Measurements from ENCODE around the gene GLIS1. TPM values are rescaled to one million over a fixed set of nuclear protein-coding genes. Genes with fewer than 3 reads are reported as not detected.

GLIS1 gene
- total RNA-seq, 2 experiments from 2014 or later: not detected

- ATAC-seq (ENCODE audit: low read depth) (no peak), DNase-seq (no peak)
- peaks cover 49% of the 10 kb centered on the region for H3K27me3 Mint-ChIP-seq
- POLR2A ChIA-PET: no interaction called here
- no peak overlapping the region for H3K27ac Mint-ChIP-seq
- H3K4me1 Mint-ChIP-seq: no peaks in the 10 kb centered on the region
- H3K36me3 Mint-ChIP-seq: no peaks in the 10 kb centered on the region
- H3K9me3 Mint-ChIP-seq: no peaks in the 10 kb centered on the region
- no peak overlapping the region for H3K4me3 Mint-ChIP-seq
These were observed 5.5 kb downstream of the GLIS1 start for GRCh38 chr1:53733447-53733931.

GRCh38 chr1:53732912-53733317, 6.0 kb downstream of the GLIS1 start:
- DNase-seq (no peak), ATAC-seq (ENCODE audit: low read depth) (no peak)
- H3K9me3 Mint-ChIP-seq: no peaks in the 10 kb centered on the region
- no peak overlapping the region for H3K4me3 Mint-ChIP-seq
- no peaks in the 10 kb centered on the region for H3K36me3 Mint-ChIP-seq
- H3K27ac Mint-ChIP-seq: no peak overlapping the region
- POLR2A ChIA-PET: no interaction called here
- H3K27me3 Mint-ChIP-seq: peaks cover 46% of the 10 kb centered on the region
- H3K4me1 Mint-ChIP-seq: no peaks in the 10 kb centered on the region

GRCh38 chr1:53732409-53732808, 6.6 kb downstream of the GLIS1 start:
- ATAC-seq (ENCODE audit: low read depth): no peak
- no peak for DNase-seq
- Mint-ChIP-seq H3K4me3 (no peak overlapping the region), H3K9me3 (no peaks in the 10 kb centered on the region), H3K4me1 (no peaks in the 10 kb centered on the region), H3K27ac (no peak overlapping the region), H3K36me3 (no peaks in the 10 kb centered on the region), H3K27me3 (peaks cover 44% of the 10 kb centered on the region)
- POLR2A ChIA-PET: no interaction called here

- DNase-seq (no peak), ATAC-seq (ENCODE audit: low read depth) (no peak)
- Mint-ChIP-seq H3K36me3 (no peaks in the 10 kb centered on the region), H3K4me3 (no peak overlapping the region), H3K27ac (no peak overlapping the region), H3K4me1 (no peaks in the 10 kb centered on the region), H3K27me3 (peaks cover 42% of the 10 kb centered on the region), H3K9me3 (no peaks in the 10 kb centered on the region)
- POLR2A ChIA-PET: no interaction called here
These were observed 7.1 kb downstream of the GLIS1 start for GRCh38 chr1:53731779-53732305.

- Mint-ChIP-seq H3K9me3 (no peaks in the 10 kb centered on the region), H3K4me3 (no peak overlapping the region), H3K36me3 (no peaks in the 10 kb centered on the region), H3K4me1 (no peaks in the 10 kb centered on the region), H3K27ac (no peak overlapping the region), H3K27me3 (peaks cover 39% of the 10 kb centered on the region)
- POLR2A ChIA-PET: no interaction called here
- ATAC-seq (ENCODE audit: low read depth) (no peak), DNase-seq (no peak)
These were observed 7.8 kb downstream of the GLIS1 start for GRCh38 chr1:53731043-53731600.

- no peaks in the 10 kb centered on the region for H3K9me3 Mint-ChIP-seq
- H3K27ac Mint-ChIP-seq: no peak overlapping the region
- no peak overlapping the region for H3K4me3 Mint-ChIP-seq
- POLR2A ChIA-PET: no interaction called here
- peaks cover 33% of the 10 kb centered on the region for H3K27me3 Mint-ChIP-seq
- no peaks in the 10 kb centered on the region for H3K36me3 Mint-ChIP-seq
- no peaks in the 10 kb centered on the region for H3K4me1 Mint-ChIP-seq
- ATAC-seq (ENCODE audit: low read depth) (no peak), DNase-seq (no peak)
These were observed 8.6 kb downstream of the GLIS1 start for GRCh38 chr1:53730224-53730865.

- POLR2A ChIA-PET: no interaction called here
- H3K27ac Mint-ChIP-seq: no peak overlapping the region
- DNase-seq (no peak), ATAC-seq (ENCODE audit: low read depth) (no peak)
- H3K4me1 Mint-ChIP-seq: no peaks in the 10 kb centered on the region
- no peaks in the 10 kb centered on the region for H3K9me3 Mint-ChIP-seq
- no peak overlapping the region for H3K4me3 Mint-ChIP-seq
- peaks cover 27% of the 10 kb centered on the region for H3K27me3 Mint-ChIP-seq
- no peaks in the 10 kb centered on the region for H3K36me3 Mint-ChIP-seq
These were observed 9.3 kb downstream of the GLIS1 start for GRCh38 chr1:53729456-53730223.

GRCh38 chr1:53728702-53729455, 10.1 kb downstream of the GLIS1 start:
- H3K4me1 Mint-ChIP-seq: no peaks in the 10 kb centered on the region
- DNase-seq (no peak), ATAC-seq (ENCODE audit: low read depth) (no peak)
- POLR2A ChIA-PET: no interaction called here
- peaks cover 21% of the 10 kb centered on the region for H3K27me3 Mint-ChIP-seq
- H3K4me3 Mint-ChIP-seq: no peak overlapping the region
- H3K36me3 Mint-ChIP-seq: no peaks in the 10 kb centered on the region
- no peaks in the 10 kb centered on the region for H3K9me3 Mint-ChIP-seq
- no peak overlapping the region for H3K27ac Mint-ChIP-seq

GRCh38 chr1:53728196-53728595, 10.8 kb downstream of the GLIS1 start:
- Mint-ChIP-seq H3K4me3 (no peak overlapping the region), H3K27me3 (peaks cover 17% of the 10 kb centered on the region), H3K27ac (no peak overlapping the region), H3K36me3 (no peaks in the 10 kb centered on the region), H3K9me3 (no peaks in the 10 kb centered on the region), H3K4me1 (no peaks in the 10 kb centered on the region)
- no peak for DNase-seq
- POLR2A ChIA-PET: no interaction called here
- ATAC-seq (ENCODE audit: low read depth): no peak

GRCh38 chr1:53727461-53728092, 11.4 kb downstream of the GLIS1 start:
- POLR2A ChIA-PET: no interaction called here
- no peaks in the 10 kb centered on the region for H3K36me3 Mint-ChIP-seq
- no peaks in the 10 kb centered on the region for H3K4me1 Mint-ChIP-seq
- H3K4me3 Mint-ChIP-seq: no peak overlapping the region
- H3K27me3 Mint-ChIP-seq: peaks cover 17% of the 10 kb centered on the region
- no peak overlapping the region for H3K27ac Mint-ChIP-seq
- no peaks in the 10 kb centered on the region for H3K9me3 Mint-ChIP-seq
- ATAC-seq (ENCODE audit: low read depth) (no peak), DNase-seq (no peak)

- no peaks in the 10 kb centered on the region for H3K4me1 Mint-ChIP-seq
- POLR2A ChIA-PET: no interaction called here
- DNase-seq (no peak), ATAC-seq (ENCODE audit: low read depth) (no peak)
- H3K9me3 Mint-ChIP-seq: no peaks in the 10 kb centered on the region
- no peak overlapping the region for H3K27ac Mint-ChIP-seq
- H3K36me3 Mint-ChIP-seq: no peaks in the 10 kb centered on the region
- H3K4me3 Mint-ChIP-seq: no peak overlapping the region
- H3K27me3 Mint-ChIP-seq: peaks cover 17% of the 10 kb centered on the region
These were observed 12.9 kb downstream of the GLIS1 start for GRCh38 chr1:53726009-53726600.

GRCh38 chr1:53725238-53725689, 13.7 kb downstream of the GLIS1 start:
- Mint-ChIP-seq H3K9me3 (no peaks in the 10 kb centered on the region), H3K27ac (no peak overlapping the region), H3K4me3 (no peak overlapping the region), H3K36me3 (no peaks in the 10 kb centered on the region), H3K27me3 (peaks cover 10% of the 10 kb centered on the region), H3K4me1 (no peaks in the 10 kb centered on the region)
- DNase-seq: no peak
- POLR2A ChIA-PET: no interaction called here
- no peak for ATAC-seq (ENCODE audit: low read depth)

GRCh38 chr1:53722025-53722424, 16.9 kb downstream of the GLIS1 start:
- ATAC-seq (ENCODE audit: low read depth) (no peak), DNase-seq (no peak)
- POLR2A ChIA-PET: no interaction called here
- Mint-ChIP-seq H3K27ac (no peak overlapping the region), H3K36me3 (no peaks in the 10 kb centered on the region), H3K4me3 (no peak overlapping the region), H3K27me3 (peaks cover 11% of the 10 kb centered on the region), H3K9me3 (no peaks in the 10 kb centered on the region), H3K4me1 (no peaks in the 10 kb centered on the region)
